Adrenal gland (tissue), 12 donors: ENCODE results near the gene KASH5. TPM values are rescaled to one million over a fixed set of nuclear protein-coding genes. Genes with fewer than 3 reads are reported as not detected.

Experiments
- DNase-seq, 7 donors: peaks; one replicate each; pipeline ENCODE4 v3.0.0-alpha.2; 2019 to 2020
- H3K27ac ChIP-seq, 5 donors: fragments of 200-600 bp; sonication (generic) in 4 of 5; 1 replicate in 3 of 5; 2 replicates in 2 of 5; pipeline versions ENCODE4 v1.5.1 to v1.8.0; 2016 to 2020; ENCODE audit warnings: mild to moderate bottlenecking in 1 of 5
- H3K27me3 ChIP-seq: fragments of 200-600 bp; 2 replicates; pipeline ENCODE4 v1.8.0; 2021
- H3K36me3 ChIP-seq, 2 donors: fragments of 200-600 bp; replicated peaks in 1 of 2; 1 replicate in 1 of 2; 2 replicates in 1 of 2; pipeline versions ENCODE4 v1.5.1 to v1.8.0; 2018 to 2022
- H3K4me1 ChIP-seq, 2 donors: fragments of 200-600 bp; replicated peaks in 1 of 2; 1 replicate in 1 of 2; 2 replicates in 1 of 2; pipeline versions ENCODE4 v1.5.1 to v1.8.0; 2018 to 2021
- H3K4me3 ChIP-seq, 4 donors: fragments of 200-600 bp; sonication (generic) in 3 of 4; one replicate each; pipeline ENCODE4 v1.5.1; 2016 to 2018
- H3K9me3 ChIP-seq, 3 donors: fragments of 200-600 bp; sonication (generic) in 1 of 3; replicated peaks in 1 of 3; 1 replicate in 2 of 3; 2 replicates in 1 of 3; pipeline versions ENCODE4 v1.5.1 to v1.8.0; 2016 to 2021
- CTCF ChIP-seq, 6 experiments: fragments of 450-650 bp in 4 of 6; fragments of 200-600 bp in 2 of 6; sonication (generic) in 1 of 6; IDR thresholded peaks; 1 replicate in 5 of 6; 2 replicates in 1 of 6; pipeline versions ENCODE4 v1.5.1 to v1.8.0; 2016 to 2021; ENCODE audit warnings: antibody characterized with exemption in 6 of 6, mild to moderate bottlenecking in 2 of 6, moderate library complexity in 1 of 6
- POLR2A ChIP-seq, 2 donors: fragments of 450-650 bp; IDR thresholded peaks; one replicate each; pipeline ENCODE4 v1.6.1; 2017; ENCODE audit warnings: antibody characterized with exemption in 2 of 2, mild to moderate bottlenecking in 2 of 2, moderate library complexity in 1 of 2
- WGBS, 4 donors: extraction: QIAGEN DNeasy Blood & Tissue Kit in 2 of 4; methylation state at CpG; one replicate each; pipeline versions ENCODE4 v1.1.5 to v1.1.7; 2013 to 2017; 5-methylcytosine and 5-hydroxymethylcytosine counted together
- intact Hi-C, 2 donors: fragments of 100-400 bp; cut with DNase I; formaldehyde crosslinking; loops; one replicate each; pipeline versions ENCODE4 v1.14.1 to v1.15.0; 2022 to 2023
- polyA plus RNA-seq, 3 donors: library from polyadenylated mRNA; stranded (reverse); fragments of 200-250 nt in 2 of 3; fragments of 350-450 nt in 1 of 3; fragmentation: Illumina TruSeq in 1 of 3; extraction: RNeasy Lipid Tissue Mini Kit (QIAGEN cat#74804) in 1 of 3; gene quantifications; one replicate each; pipeline ENCODE4 v1.2.3, GENCODE V29; 2013 to 2014
- total RNA-seq, 9 donors: library from RNA; depleted of rRNA in 4 of 9; stranded (reverse); fragments of >200 nt in 4 of 9; fragments of 120-200 nt in 1 of 9; fragmentation: NEBNext Ultra II Directional in 1 of 9; extraction: Animal tissue kit (Norgen Biotek cat#: 25700) in 1 of 9; gene quantifications; one replicate each; pipeline versions ENCODE4 v1.1.0 to v1.2.4, GENCODE V29; 2013 to 2023
- donor health status: healthy with polysubstance abuse.
- donor health status: Bipolar disorder and iron deficiency.
- donor health status: DM: yes; HTN: yes; CAD: no.
- donor health status: DM: no; HTN: no; CAD: no.
- donor health status: DM: no; HTN: no; CAD: no.
- donor health status: DM: yes; HTN: yes; CAD: no.

The KASH5 gene
- total and polyA plus RNA-seq, 12 donors = 0.74 to 0.97 TPM; not detected in 10

GRCh38 chr19:49357186-49357585 lies 30.9 kb upstream of the KASH5 start:
- intact Hi-C loops = no loop called here
- Histone ChIP-seq H3K4me1 (peaks cover 4 to 5% of the 10 kb centered on the region in 2 donors), H3K36me3 (peaks cover 0 to 16% of the 10 kb centered on the region in 2 donors), H3K27ac (peak overlapping the region in 1 of 5 donors; percentile 16), H3K27me3 (no peaks in the 10 kb centered on the region), H3K9me3 (no peaks in the 10 kb centered on the region), H3K4me3 (no peak overlapping the region)
- 77 to 86% (median 82%) methylated on average over 8 to 9 of the region's 9 CpGs for WGBS, 4 donors
- no peak for DNase-seq
- TF ChIP-seq CTCF (IDR thresholded peaks at IDR 0.05) = no peak
- TF ChIP-seq POLR2A (IDR thresholded peaks at IDR 0.05) = no peak

- WGBS, 4 donors = 74 to 77% (median 74%) methylated on average over 13 to 17 of the region's 17 CpGs
- no peak for DNase-seq
- no peaks in the 10 kb centered on the region for H3K27me3 ChIP-seq
- H3K36me3 ChIP-seq = peaks cover 0 to 10% of the 10 kb centered on the region in 2 donors
- H3K9me3 ChIP-seq = no peaks in the 10 kb centered on the region
- no peak overlapping the region for H3K4me3 ChIP-seq
- peak overlapping the region in 1 of 5 donors; percentile 38 for H3K27ac ChIP-seq
- intact Hi-C loops = no loop called here
- peaks cover 12 to 16% of the 10 kb centered on the region in 2 donors for H3K4me1 ChIP-seq
- TF ChIP-seq CTCF (IDR thresholded peaks at IDR 0.05) = no peak
- TF ChIP-seq POLR2A (IDR thresholded peaks at IDR 0.05) = no peak
Measured at GRCh38 chr19:49359851-49360820, 27.9 kb upstream of the KASH5 start.

- intact Hi-C loops = no loop called here
- Histone ChIP-seq H3K36me3 (peaks cover 0 to 10% of the 10 kb centered on the region in 2 donors), H3K27ac (peak overlapping the region; percentile 65 to 92 (median 76)), H3K4me1 (peaks cover 8 to 10% of the 10 kb centered on the region in 2 donors), H3K9me3 (no peaks in the 10 kb centered on the region), H3K27me3 (no peaks in the 10 kb centered on the region), H3K4me3 (peak overlapping the region; percentile 45 to 75 (median 68))
- TF ChIP-seq CTCF (IDR thresholded peaks at IDR 0.05) (peak in 1 of 6 experiments; percentile 5), POLR2A (IDR thresholded peaks at IDR 0.05) (peak in 1 of 2 donors; percentile 28)
- peak; percentile 71 to 83 (median 80) for DNase-seq
- 4 to 6% (median 5%) methylated on average over 8 to 27 of the region's 27 CpGs for WGBS, 4 donors
Measured at GRCh38 chr19:49361438-49362047, 26.5 kb upstream of the KASH5 start.
